ENCODE measurements around the gene ATP9B. TPM values are rescaled to one million over a fixed set of nuclear protein-coding genes. Genes with fewer than 3 reads are reported as not detected.

Gene ATP9B
- total and polyA plus RNA-seq, 8 donors: 29.2 to 41.5 (median 38.3) TPM

DNA sequence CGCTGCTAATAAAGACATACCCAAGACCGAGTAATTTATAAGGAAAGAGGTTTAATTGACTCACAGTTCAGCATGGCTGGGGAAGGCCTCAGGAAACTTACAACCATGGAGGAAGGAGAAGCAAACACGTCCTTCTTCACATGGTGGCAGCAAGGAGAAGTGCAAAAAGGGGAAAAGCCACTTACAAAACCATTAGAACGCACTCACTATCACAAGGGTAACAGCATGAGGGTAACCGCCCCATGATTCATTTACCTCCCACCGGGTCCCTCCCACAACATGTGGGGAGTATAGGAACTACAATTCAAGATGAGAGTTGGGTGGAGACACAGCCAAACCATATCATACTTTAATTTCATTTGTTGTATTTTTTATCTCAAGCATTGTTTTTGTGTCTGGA lies 67.5 kb downstream of the ATP9B start:
- no peak overlapping the region for H3K27ac ChIP-seq
- TF ChIP-seq, protein P1, sequence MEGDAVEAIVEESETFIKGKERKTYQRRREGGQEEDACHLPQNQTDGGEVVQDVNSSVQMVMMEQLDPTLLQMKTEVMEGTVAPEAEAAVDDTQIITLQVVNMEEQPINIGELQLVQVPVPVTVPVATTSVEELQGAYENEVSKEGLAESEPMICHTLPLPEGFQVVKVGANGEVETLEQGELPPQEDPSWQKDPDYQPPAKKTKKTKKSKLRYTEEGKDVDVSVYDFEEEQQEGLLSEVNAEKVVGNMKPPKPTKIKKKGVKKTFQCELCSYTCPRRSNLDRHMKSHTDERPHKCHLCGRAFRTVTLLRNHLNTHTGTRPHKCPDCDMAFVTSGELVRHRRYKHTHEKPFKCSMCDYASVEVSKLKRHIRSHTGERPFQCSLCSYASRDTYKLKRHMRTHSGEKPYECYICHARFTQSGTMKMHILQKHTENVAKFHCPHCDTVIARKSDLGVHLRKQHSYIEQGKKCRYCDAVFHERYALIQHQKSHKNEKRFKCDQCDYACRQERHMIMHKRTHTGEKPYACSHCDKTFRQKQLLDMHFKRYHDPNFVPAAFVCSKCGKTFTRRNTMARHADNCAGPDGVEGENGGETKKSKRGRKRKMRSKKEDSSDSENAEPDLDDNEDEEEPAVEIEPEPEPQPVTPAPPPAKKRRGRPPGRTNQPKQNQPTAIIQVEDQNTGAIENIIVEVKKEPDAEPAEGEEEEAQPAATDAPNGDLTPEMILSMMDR (IDR thresholded peaks at IDR 0.05): no peak
- intact Hi-C loops (cut with DNase I): no loop called here
- peaks cover 0 to 8% of the 10 kb centered on the region in 2 donors for H3K36me3 ChIP-seq
- H3K4me1 ChIP-seq: no peaks in the 10 kb centered on the region
- H3K9me3 ChIP-seq: no peaks in the 10 kb centered on the region
- H3K4me3 ChIP-seq: no peak overlapping the region
- no peaks in the 10 kb centered on the region for H3K27me3 ChIP-seq
- DNase-seq (no peak), ATAC-seq (peak; percentile 34)

DNA sequence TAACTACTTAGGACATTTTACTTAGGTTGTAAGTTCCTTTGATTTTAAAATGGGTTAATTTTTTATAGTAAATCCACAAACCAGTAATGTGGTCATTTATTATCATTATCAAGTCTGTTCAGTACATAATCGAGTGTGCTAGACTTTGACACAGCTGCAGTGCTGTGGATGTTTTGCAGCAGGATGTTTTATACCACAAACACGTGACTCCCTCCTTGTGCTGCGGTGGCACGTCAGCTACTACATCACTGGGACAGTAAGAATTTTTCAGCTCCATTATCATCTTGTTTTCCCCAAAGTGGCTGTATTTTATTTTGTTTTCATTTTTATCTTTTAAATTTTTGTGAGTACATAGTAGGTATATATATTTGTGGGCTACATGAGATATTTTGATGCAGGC lies 70.0 kb downstream of the ATP9B start:
- no peaks in the 10 kb centered on the region for H3K4me1 ChIP-seq
- no peak for DNase-seq
- H3K4me3 ChIP-seq: no peak overlapping the region
- intact Hi-C loops (cut with DNase I): no loop called here
- peaks cover 0 to 5% of the 10 kb centered on the region in 2 donors for H3K36me3 ChIP-seq
- TF ChIP-seq, protein P1 (IDR thresholded peaks at IDR 0.05): no peak
- no peak overlapping the region for H3K27ac ChIP-seq
- no peak for ATAC-seq
- no peaks in the 10 kb centered on the region for H3K9me3 ChIP-seq
- H3K27me3 ChIP-seq: no peaks in the 10 kb centered on the region

DNA sequence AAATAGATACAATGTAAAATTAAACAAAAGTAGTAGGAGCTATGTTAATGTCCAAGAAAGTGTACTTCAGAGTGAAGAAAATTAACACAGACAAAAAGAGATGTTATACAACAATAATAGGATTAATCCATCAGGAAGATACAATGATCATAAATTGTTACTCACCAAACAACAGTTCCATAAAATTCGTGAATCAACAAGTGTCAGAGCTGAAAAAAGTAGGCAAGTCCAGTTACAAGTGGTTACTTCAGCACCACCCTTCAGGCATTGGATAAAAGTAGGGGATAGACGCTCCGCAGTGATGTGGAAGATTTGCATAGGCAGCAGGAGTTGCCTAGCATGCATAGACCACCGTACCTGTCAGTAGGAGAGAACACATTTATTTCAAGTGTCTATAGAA lies 77.8 kb downstream of the ATP9B start:
- Histone ChIP-seq H3K9me3 (no peaks in the 10 kb centered on the region), H3K36me3 (peaks cover 0 to 22% of the 10 kb centered on the region in 2 donors), H3K27me3 (no peaks in the 10 kb centered on the region), H3K27ac (no peak overlapping the region), H3K4me3 (no peak overlapping the region), H3K4me1 (no peaks in the 10 kb centered on the region)
- TF ChIP-seq, protein P1 (IDR thresholded peaks at IDR 0.05): no peak
- intact Hi-C loops (cut with DNase I): no loop called here
- no peak for DNase-seq
- ATAC-seq: no peak

DNA sequence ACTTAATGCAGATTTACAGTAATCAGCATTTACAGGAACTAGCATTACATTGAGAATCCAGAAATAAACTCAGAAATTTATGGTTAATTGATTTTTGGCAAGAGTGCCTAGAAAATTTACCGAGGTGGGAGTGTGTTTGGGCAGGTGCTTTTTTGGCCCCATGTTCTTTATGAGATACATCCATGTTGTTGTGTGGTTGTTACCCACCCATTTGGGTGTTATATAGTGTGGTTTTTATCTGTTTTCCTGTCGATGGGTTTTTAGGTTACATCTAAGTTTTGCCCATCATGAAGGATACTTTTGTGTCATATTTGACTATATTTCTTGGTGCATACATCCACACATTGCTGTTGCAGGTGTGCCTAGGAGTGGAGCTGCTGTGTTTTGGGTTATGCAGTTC lies 82.0 kb downstream of the ATP9B start:
- H3K27me3 ChIP-seq: no peaks in the 10 kb centered on the region
- no peak overlapping the region for H3K4me3 ChIP-seq
- H3K4me1 ChIP-seq: no peaks in the 10 kb centered on the region
- H3K27ac ChIP-seq: no peak overlapping the region
- ATAC-seq (no peak), DNase-seq (no peak)
- no peaks in the 10 kb centered on the region for H3K9me3 ChIP-seq
- TF ChIP-seq, protein P1 (IDR thresholded peaks at IDR 0.05): no peak
- peaks cover 0 to 12% of the 10 kb centered on the region in 2 donors for H3K36me3 ChIP-seq
- intact Hi-C loops (cut with DNase I): no loop called here

DNA sequence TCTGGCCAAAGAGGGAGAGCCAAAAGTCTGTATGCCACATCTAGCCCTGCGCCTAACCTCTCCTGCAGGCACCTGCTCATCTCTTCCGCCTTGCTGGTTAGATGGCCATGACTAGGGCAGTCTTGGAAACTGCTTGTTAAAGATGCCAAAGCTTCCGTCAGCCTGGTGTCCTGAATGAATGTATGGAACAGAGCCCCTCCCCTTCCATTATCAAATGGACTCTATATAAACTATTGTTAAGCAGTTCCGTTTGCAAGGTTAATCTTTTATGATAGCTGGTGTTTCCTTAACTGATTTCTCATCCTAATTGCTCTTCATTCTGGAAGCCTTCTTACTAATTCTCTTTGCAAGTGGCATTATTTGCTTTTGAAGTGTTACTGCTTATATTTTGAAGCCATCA lies 87.1 kb downstream of the ATP9B start:
- DNase-seq (no peak), ATAC-seq (no peak)
- H3K36me3 ChIP-seq: peaks cover 0 to 19% of the 10 kb centered on the region in 2 donors
- H3K4me3 ChIP-seq: no peak overlapping the region
- H3K27me3 ChIP-seq: no peaks in the 10 kb centered on the region
- H3K27ac ChIP-seq: peak overlapping the region in 1 of 2 donors; percentile 31
- H3K4me1 ChIP-seq: no peaks in the 10 kb centered on the region
- intact Hi-C loops (cut with DNase I): no loop called here
- no peaks in the 10 kb centered on the region for H3K9me3 ChIP-seq
- TF ChIP-seq, protein P1 (IDR thresholded peaks at IDR 0.05): no peak
